H9 (cell line): ENCODE results near the gene CREB3L4. TPM values are rescaled to one million over a fixed set of nuclear protein-coding genes. Genes with fewer than 3 reads are reported as not detected.
A peak's percentile ranks its signal among the peaks of the same experiment; 100 is the strongest.

Experiments used
- DNase-seq: peaks from one replicate; pipeline ENCODE4 v3.0.0-alpha.2; 2017
- H2AFZ ChIP-seq: one replicate; pipeline ENCODE4 v1.6.1; 2013; ENCODE audit warnings: mild to moderate bottlenecking, low read length, control low read depth, moderate library complexity
- H2AK5ac ChIP-seq: 2 replicates; pipeline ENCODE4 v1.6.1; 2013; ENCODE audit warnings: low read length, control low read depth, mixed read lengths; ENCODE audit not compliant: insufficient read length
- H2BK120ac ChIP-seq: one replicate; pipeline ENCODE4 v1.6.1; 2013; ENCODE audit warnings: low read depth, mild to moderate bottlenecking, low read length, control low read depth, inconsistent platforms; ENCODE audit not compliant: poor library complexity, severe bottlenecking
- H2BK12ac ChIP-seq: 2 replicates; pipeline ENCODE4 v1.6.1; 2013; ENCODE audit warnings: low read length, control low read depth, mixed read lengths, low read depth; ENCODE audit not compliant: insufficient read length
- H2BK15ac ChIP-seq: 2 replicates; pipeline ENCODE4 v1.6.1; 2013; ENCODE audit warnings: low read depth, low read length, control low read depth
- H2BK20ac ChIP-seq: one replicate; pipeline ENCODE4 v1.6.1; 2013; ENCODE audit warnings: low read depth, mild to moderate bottlenecking, low read length, control low read depth, inconsistent platforms; ENCODE audit not compliant: poor library complexity, severe bottlenecking
- H2BK5ac ChIP-seq: 2 replicates; pipeline ENCODE4 v1.6.1; 2013; ENCODE audit warnings: low read length, control low read depth, mixed read lengths; ENCODE audit not compliant: insufficient read length
- H3K14ac ChIP-seq: 2 replicates; pipeline ENCODE4 v1.6.1; 2013; ENCODE audit warnings: low read length, control low read depth; ENCODE audit not compliant: insufficient read depth
- H3K18ac ChIP-seq: 2 replicates; pipeline ENCODE4 v1.6.1; 2013; ENCODE audit warnings: low read depth, mild to moderate bottlenecking, mixed read lengths, low read length, control low read depth; ENCODE audit not compliant: insufficient read length
- H3K23ac ChIP-seq: 2 replicates; pipeline ENCODE4 v1.6.1; 2013; ENCODE audit warnings: low read length, control low read depth, mixed read lengths, low read depth; ENCODE audit not compliant: insufficient read length
- H3K23me2 ChIP-seq: 2 replicates; pipeline ENCODE4 v1.6.1; 2013; ENCODE audit warnings: low read depth, mild to moderate bottlenecking, mixed read lengths, low read length, control low read depth; ENCODE audit not compliant: insufficient read length, poor library complexity, severe bottlenecking
- H3K27ac ChIP-seq: 2 replicates; pipeline ENCODE4 v1.5.1; 2013; ENCODE audit warnings: low read length, control low read depth, mixed read lengths, low read depth; ENCODE audit not compliant: insufficient read length
- H3K27me3 ChIP-seq: 2 replicates; pipeline ENCODE4 v1.6.1; 2013; ENCODE audit warnings: low read length, control low read depth, inconsistent platforms; ENCODE audit not compliant: insufficient read depth
- H3K4ac ChIP-seq: 2 replicates; pipeline ENCODE4 v1.6.1; 2013; ENCODE audit warnings: low read depth, mild to moderate bottlenecking, control low read depth, inconsistent platforms, low read length, moderate library complexity
- H3K4me1 ChIP-seq: 2 replicates; pipeline ENCODE4 v1.6.1; 2013; ENCODE audit warnings: low read length, control low read depth, inconsistent platforms; ENCODE audit not compliant: insufficient read depth
- H3K4me2 ChIP-seq: 2 replicates; pipeline ENCODE4 v1.6.1; 2013; ENCODE audit warnings: low read length, control low read depth, mixed read lengths; ENCODE audit not compliant: insufficient read length, insufficient read depth
- H3K56ac ChIP-seq: 2 replicates; pipeline ENCODE4 v1.6.1; 2013; ENCODE audit warnings: low read depth, mild to moderate bottlenecking, mixed read lengths, low read length, control low read depth; ENCODE audit not compliant: insufficient read length
- H3K79me1 ChIP-seq: 2 replicates; pipeline ENCODE4 v1.6.1; 2013; ENCODE audit warnings: low read depth, mild to moderate bottlenecking, moderate library complexity, low read length, control low read depth, inconsistent platforms; ENCODE audit not compliant: insufficient read depth, poor library complexity, severe bottlenecking
- H3K79me2 ChIP-seq: 2 replicates; pipeline ENCODE4 v1.6.1; 2013; ENCODE audit warnings: low read length, control low read depth, inconsistent platforms; ENCODE audit not compliant: insufficient read depth
- H3K9ac ChIP-seq: 2 replicates; pipeline ENCODE4 v1.6.1; 2013; ENCODE audit warnings: low read length, control low read depth, mixed read lengths; ENCODE audit not compliant: insufficient read length; ENCODE audit errors: extremely low read depth
- H3K9me3 ChIP-seq: one replicate; pipeline ENCODE4 v1.6.1; 2013; ENCODE audit warnings: low read depth, low read length, inconsistent platforms; ENCODE audit not compliant: control insufficient read depth
- H3T11ph ChIP-seq: one replicate; pipeline ENCODE4 v1.6.1; 2013; ENCODE audit warnings: mild to moderate bottlenecking, low read length, control low read depth, inconsistent platforms
- H4K20me1 ChIP-seq: one replicate; pipeline ENCODE4 v1.6.1; 2013; ENCODE audit not compliant: control insufficient read depth, insufficient read length, insufficient read depth
- H4K5ac ChIP-seq: 2 replicates; pipeline ENCODE4 v1.6.1; 2013; ENCODE audit warnings: low read depth, mild to moderate bottlenecking, mixed read lengths, low read length, control low read depth; ENCODE audit not compliant: insufficient read length
- H4K8ac ChIP-seq: replicated peaks from 2 replicates; pipeline ENCODE4 v1.6.1; 2013; ENCODE audit warnings: low read length, control low read depth, mixed read lengths, low read depth; ENCODE audit not compliant: insufficient read length
- H4K91ac ChIP-seq: 2 replicates; pipeline ENCODE4 v1.6.1; 2013; ENCODE audit warnings: low read depth, mild to moderate bottlenecking, moderate library complexity, mixed read lengths, low read length, control low read depth; ENCODE audit not compliant: insufficient read length
- H3K27ac Mint-ChIP-seq, 3 experiments: 2 replicates in 2 of 3; 3 replicates in 1 of 3; pipeline ENCODE4 v1.8.0; 2020 to 2021; ENCODE audit warnings: mixed read lengths in 3 of 3, mild to moderate bottlenecking in 1 of 3, moderate library complexity in 1 of 3
- H3K27me3 Mint-ChIP-seq: 2 replicates; pipeline ENCODE4 v1.8.0; 2021; ENCODE audit warnings: low read depth, mild to moderate bottlenecking, moderate library complexity, mixed read lengths
- H3K36me3 Mint-ChIP-seq, 3 experiments: 2 replicates in 2 of 3; 3 replicates in 1 of 3; pipeline ENCODE4 v1.8.0; 2020 to 2021; ENCODE audit warnings: low read depth in 3 of 3, mixed read lengths in 3 of 3; ENCODE audit not compliant: insufficient read depth in 1 of 3
- H3K4me1 Mint-ChIP-seq, 2 experiments: 2 replicates each; pipeline ENCODE4 v1.8.0; 2020; ENCODE audit warnings: mixed read lengths in 2 of 2
- H3K4me3 Mint-ChIP-seq, 2 experiments: 2 replicates in 1 of 2; 3 replicates in 1 of 2; pipeline ENCODE4 v1.8.0; 2020 to 2021; ENCODE audit warnings: mild to moderate bottlenecking in 2 of 2, mixed read lengths in 2 of 2, moderate library complexity in 1 of 2
- H3K9me3 Mint-ChIP-seq, 2 experiments: 2 replicates in 1 of 2; 3 replicates in 1 of 2; pipeline ENCODE4 v1.8.0; 2020; ENCODE audit warnings: mild to moderate bottlenecking in 2 of 2, mixed read lengths in 2 of 2, moderate library complexity in 1 of 2
- WGBS: extraction: QIAGEN DNeasy Blood & Tissue Kit; methylation state at CpG from one replicate; pipeline ENCODE4 v1.1.7; 2013; ENCODE audit warnings: missing lambda C conversion rate, low lambda C conversion rate, mixed read lengths; ENCODE audit not compliant: insufficient read length; ENCODE audit errors: extremely low coverage; 5-methylcytosine and 5-hydroxymethylcytosine counted together
- total RNA-seq: library from RNA; stranded (reverse); gene quantifications from 2 replicates; pipeline ENCODE4 v1.2.1, GENCODE V29; 2021
- TF ChIP-seq, protein P1 (sequence below): fragments of 200-600 bp; sonication (generic); conservative IDR thresholded peaks from 3 replicates; pipeline ENCODE4 v1.8.0; 2021; ENCODE audit warnings: antibody characterized with exemption, mild to moderate bottlenecking

CREB3L4 gene
- total RNA-seq, 1 experiment from 2014 or later: 27.6 TPM

- Histone ChIP-seq H3K23me2 (no peaks in the 10 kb centered on the region), H3K79me2 (no peaks in the 10 kb centered on the region), H3K4me1 (no peaks in the 10 kb centered on the region), H4K91ac (no peak overlapping the region), H3K4ac (no peak overlapping the region), H3K14ac (no peak overlapping the region), H3K4me2 (no peak overlapping the region), H2BK20ac (no peak overlapping the region), H2AFZ (no peak overlapping the region), H3K9ac (no peak overlapping the region), H3K18ac (no peak overlapping the region), H2BK5ac (no peak overlapping the region), H3K79me1 (no peaks in the 10 kb centered on the region), H3K9me3 (no peaks in the 10 kb centered on the region), H3K27ac (no peak overlapping the region), H4K8ac (no peak overlapping the region), H3T11ph (no peak overlapping the region), H4K20me1 (no peaks in the 10 kb centered on the region), H3K23ac (no peak overlapping the region), H2BK12ac (no peak overlapping the region), H2BK120ac (no peak overlapping the region), H3K56ac (no peak overlapping the region), H2AK5ac (no peak overlapping the region), H2BK15ac (no peak overlapping the region), H3K27me3 (no peaks in the 10 kb centered on the region), H4K5ac (no peak overlapping the region)
- no peak overlapping the region for H3K4me3 Mint-ChIP-seq
- H3K27ac Mint-ChIP-seq: peak overlapping the region in 1 of 3 experiments; percentile 83; a peak in 2 of 7 replicates
- no peak for DNase-seq
- H3K9me3 Mint-ChIP-seq: no peaks in the 10 kb centered on the region
- WGBS: no CpG with 5 or more reads among the region's 5 CpGs
- peaks cover 15 to 38% (median 29%) of the 10 kb centered on the region in 3 experiments; a peak in 6 of 7 replicates for H3K36me3 Mint-ChIP-seq
- TF ChIP-seq, protein P1, sequence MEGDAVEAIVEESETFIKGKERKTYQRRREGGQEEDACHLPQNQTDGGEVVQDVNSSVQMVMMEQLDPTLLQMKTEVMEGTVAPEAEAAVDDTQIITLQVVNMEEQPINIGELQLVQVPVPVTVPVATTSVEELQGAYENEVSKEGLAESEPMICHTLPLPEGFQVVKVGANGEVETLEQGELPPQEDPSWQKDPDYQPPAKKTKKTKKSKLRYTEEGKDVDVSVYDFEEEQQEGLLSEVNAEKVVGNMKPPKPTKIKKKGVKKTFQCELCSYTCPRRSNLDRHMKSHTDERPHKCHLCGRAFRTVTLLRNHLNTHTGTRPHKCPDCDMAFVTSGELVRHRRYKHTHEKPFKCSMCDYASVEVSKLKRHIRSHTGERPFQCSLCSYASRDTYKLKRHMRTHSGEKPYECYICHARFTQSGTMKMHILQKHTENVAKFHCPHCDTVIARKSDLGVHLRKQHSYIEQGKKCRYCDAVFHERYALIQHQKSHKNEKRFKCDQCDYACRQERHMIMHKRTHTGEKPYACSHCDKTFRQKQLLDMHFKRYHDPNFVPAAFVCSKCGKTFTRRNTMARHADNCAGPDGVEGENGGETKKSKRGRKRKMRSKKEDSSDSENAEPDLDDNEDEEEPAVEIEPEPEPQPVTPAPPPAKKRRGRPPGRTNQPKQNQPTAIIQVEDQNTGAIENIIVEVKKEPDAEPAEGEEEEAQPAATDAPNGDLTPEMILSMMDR: no peak
- H3K4me1 Mint-ChIP-seq: no peaks in the 10 kb centered on the region
- H3K27me3 Mint-ChIP-seq: no peaks in the 10 kb centered on the region
Measured at GRCh38 chr1:153929426-153929825, 38.3 kb upstream of the CREB3L4 start.
